Measurements from ENCODE around the gene TMEM88.
"Not testable (repeated sequence)": the region's sequence is repeated elsewhere in the genome, so short reads cannot be mapped to it uniquely, and the experiment has no call there.

Gene TMEM88

GRCh38 chr17:7856011-7856810 lies 1.3 kb downstream of the TMEM88 start:
- peak; percentile 31 for DNase-seq (ENCODE audit: low spot score)

- peak; percentile 88 for DNase-seq (ENCODE audit: low spot score)
Observed at GRCh38 chr17:7856811-7857712, 2.2 kb downstream of the TMEM88 start, which contains the start of gene NAA38. NAA38 (minus strand) TSS chr17:7857559; CDS start chr17:7857463, 96 bp downstream.

GRCh38 chr17:7857713-7858521 lies 3.1 kb downstream of the TMEM88 start, which contains the start of gene CYB5D1:
CYB5D1 (plus strand) TSS chr17:7858003; CDS start chr17:7858135, 132 bp downstream.
- peak; percentile 74 for DNase-seq (ENCODE audit: low spot score)

GRCh38 chr17:7858522-7858810 lies 3.6 kb downstream of the TMEM88 start:
- peak; percentile 41 for DNase-seq (ENCODE audit: low spot score)

GRCh38 chr17:7859028-7859427 lies 4.2 kb downstream of the TMEM88 start:
- DNase-seq (ENCODE audit: low spot score), result no peak

- DNase-seq (ENCODE audit: low spot score), result peak; percentile 58
Observed at GRCh38 chr17:7862692-7863437, 8.0 kb downstream of the TMEM88 start.

- DNase-seq (ENCODE audit: low spot score), result not testable (repeated sequence)
Observed at GRCh38 chr17:7864384-7864783, 9.5 kb downstream of the TMEM88 start.

GRCh38 chr17:7864995-7865650 lies 10.3 kb downstream of the TMEM88 start:
- DNase-seq (ENCODE audit: low spot score), result no peak

GRCh38 chr17:7867881-7868329 lies 13.0 kb downstream of the TMEM88 start:
- DNase-seq (ENCODE audit: low spot score), result no peak

GRCh38 chr17:7873051-7873450 lies 18.2 kb downstream of the TMEM88 start:
- no peak for DNase-seq (ENCODE audit: low spot score)

- DNase-seq (ENCODE audit: low spot score), result no peak
Observed at GRCh38 chr17:7875804-7876370, 21.0 kb downstream of the TMEM88 start.

- no peak for DNase-seq (ENCODE audit: low spot score)
Observed at GRCh38 chr17:7878234-7878633, 23.4 kb downstream of the TMEM88 start.

GRCh38 chr17:7880076-7880868 lies 25.4 kb downstream of the TMEM88 start:
- no peak for DNase-seq (ENCODE audit: low spot score)

- no peak for DNase-seq (ENCODE audit: low spot score)
Observed at GRCh38 chr17:7881276-7882054, 26.6 kb downstream of the TMEM88 start.

- no peak for DNase-seq (ENCODE audit: low spot score)
Observed at GRCh38 chr17:7882068-7882467, 27.2 kb downstream of the TMEM88 start.

- no peak for DNase-seq (ENCODE audit: low spot score)
Observed at GRCh38 chr17:7882629-7883028, 27.8 kb downstream of the TMEM88 start.

- peak; percentile 48 for DNase-seq (ENCODE audit: low spot score)
Observed at GRCh38 chr17:7883781-7884386, 29.0 kb downstream of the TMEM88 start.

Data from germinal center (tissue), 1 donor.